IMR-90 (cell line): ENCODE data around the gene RNASE4.

Experiments
- BHLHE40 ChIP-seq: fragments of 150-350 bp; IDR thresholded peaks from 2 replicates; pipeline ENCODE4 v1.6.1; 2016; ENCODE audit warnings: mild to moderate bottlenecking, low read depth, low read length
- CEBPB ChIP-seq: IDR thresholded peaks from 2 replicates; pipeline ENCODE4 v1.6.1; 2012; ENCODE audit warnings: low read depth, low read length, improper control_type of control experiment
- CTCF ChIP-seq: conservative IDR thresholded peaks from 2 replicates; pipeline ENCODE4 v1.5.1; 2012; ENCODE audit warnings: mild to moderate bottlenecking, low read depth, low read length, improper control_type of control experiment
- MAFK ChIP-seq: IDR thresholded peaks from 2 replicates; pipeline ENCODE4 v1.6.1; 2012; ENCODE audit warnings: low read depth, low read length, improper control_type of control experiment
- MAZ ChIP-seq: IDR thresholded peaks from 2 replicates; pipeline ENCODE4 v1.6.1; 2012; ENCODE audit warnings: low read depth, mild to moderate bottlenecking, low read length, improper control_type of control experiment, moderate library complexity, borderline replicate concordance
- NFE2L2 ChIP-seq: fragments of 150-350 bp; IDR thresholded peaks from 2 replicates; pipeline ENCODE4 v1.6.1; 2016; ENCODE audit warnings: low read depth, mild to moderate bottlenecking, low read length
- POLR2A ChIP-seq: IDR thresholded peaks from 2 replicates; pipeline ENCODE4 v1.6.1; 2012; ENCODE audit warnings: mild to moderate bottlenecking, low read depth, low read length
- RAD21 ChIP-seq: IDR thresholded peaks from 2 replicates; pipeline ENCODE4 v1.6.1; 2012; ENCODE audit warnings: low read length, improper control_type of control experiment
- RCOR1 ChIP-seq: IDR thresholded peaks from 2 replicates; pipeline ENCODE4 v1.6.1; 2012; ENCODE audit warnings: mild to moderate bottlenecking, low read length, improper control_type of control experiment; ENCODE audit not compliant: insufficient replicate concordance
- RFX5 ChIP-seq: IDR thresholded peaks from 2 replicates; pipeline ENCODE4 v1.8.0; 2012; ENCODE audit warnings: low read depth, mild to moderate bottlenecking, low read length, moderate library complexity
- SMC3 ChIP-seq: fragments of 150-350 bp; IDR thresholded peaks from 2 replicates; pipeline ENCODE4 v1.6.1; 2016; ENCODE audit warnings: low read depth, mild to moderate bottlenecking, antibody characterized with exemption, low read length, moderate library complexity
- USF2 ChIP-seq: fragments of 150-350 bp; IDR thresholded peaks from 2 replicates; pipeline ENCODE4 v1.6.1; 2017; ENCODE audit warnings: mild to moderate bottlenecking, antibody characterized with exemption, low read length, low read depth

- TF ChIP-seq POLR2A, result no peak
- TF ChIP-seq CTCF, result no peak
- no peak for TF ChIP-seq MAZ
- no peak for TF ChIP-seq SMC3
- TF ChIP-seq NFE2L2, result no peak
- TF ChIP-seq CEBPB, result no peak
- no peak for TF ChIP-seq RAD21
- peak; percentile 83 for TF ChIP-seq BHLHE40
- TF ChIP-seq RCOR1, result no peak
- no peak for TF ChIP-seq RFX5
- TF ChIP-seq USF2, result no peak
- no peak for TF ChIP-seq MAFK
Measured at GRCh38 chr14:20652996-20653975, 31.1 kb upstream of the RNASE4 start.
